ENCODE measurements around the gene HLA-DMA. TPM values are rescaled to one million over a fixed set of nuclear protein-coding genes. Genes with fewer than 3 reads are reported as not detected.

The HLA-DMA gene
- total RNA-seq, 2 experiments from 2014 or later: 12.7 to 14.5 TPM

DNA sequence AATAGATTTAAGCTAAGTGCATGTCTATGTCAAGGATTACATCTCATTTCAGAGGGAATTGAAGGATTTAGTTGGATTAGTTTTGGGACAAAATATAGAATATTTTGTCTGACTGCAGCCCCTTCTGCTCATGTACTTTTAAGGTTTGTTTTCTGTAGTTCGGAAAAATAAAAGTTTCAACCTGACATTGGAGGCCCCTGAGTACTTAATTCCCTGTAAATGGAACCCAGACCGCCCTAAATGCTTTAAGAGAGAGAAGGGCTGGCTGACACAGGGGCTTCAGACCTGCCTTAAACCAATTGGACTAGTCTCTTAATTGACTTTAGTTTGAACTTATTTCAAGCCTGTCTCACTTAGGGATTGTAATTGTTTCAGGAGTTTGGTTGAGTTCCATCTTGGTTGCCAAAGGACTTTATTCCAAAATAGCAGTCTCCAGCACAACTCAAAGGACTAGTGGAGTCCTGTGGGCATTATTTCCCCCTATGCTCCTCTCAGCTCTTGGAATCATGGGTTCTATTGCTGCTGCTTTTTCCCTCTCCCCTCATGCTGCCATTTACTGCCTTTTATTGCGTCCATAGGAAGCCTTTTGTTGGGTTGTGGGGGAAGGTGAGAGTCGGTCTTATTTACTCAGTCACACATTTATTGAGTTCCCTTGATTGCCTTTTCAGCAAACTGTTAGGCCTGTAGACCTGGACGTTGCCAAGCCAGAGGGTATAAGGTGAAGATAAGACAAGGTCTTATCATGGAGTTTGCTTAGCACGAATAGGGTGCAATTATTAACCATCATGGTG, 30.0 kb upstream of the HLA-DMA start:
- intact Hi-C loops (cut with micrococcal nuclease): no loop called here
- DNase-seq: no peak

DNA sequence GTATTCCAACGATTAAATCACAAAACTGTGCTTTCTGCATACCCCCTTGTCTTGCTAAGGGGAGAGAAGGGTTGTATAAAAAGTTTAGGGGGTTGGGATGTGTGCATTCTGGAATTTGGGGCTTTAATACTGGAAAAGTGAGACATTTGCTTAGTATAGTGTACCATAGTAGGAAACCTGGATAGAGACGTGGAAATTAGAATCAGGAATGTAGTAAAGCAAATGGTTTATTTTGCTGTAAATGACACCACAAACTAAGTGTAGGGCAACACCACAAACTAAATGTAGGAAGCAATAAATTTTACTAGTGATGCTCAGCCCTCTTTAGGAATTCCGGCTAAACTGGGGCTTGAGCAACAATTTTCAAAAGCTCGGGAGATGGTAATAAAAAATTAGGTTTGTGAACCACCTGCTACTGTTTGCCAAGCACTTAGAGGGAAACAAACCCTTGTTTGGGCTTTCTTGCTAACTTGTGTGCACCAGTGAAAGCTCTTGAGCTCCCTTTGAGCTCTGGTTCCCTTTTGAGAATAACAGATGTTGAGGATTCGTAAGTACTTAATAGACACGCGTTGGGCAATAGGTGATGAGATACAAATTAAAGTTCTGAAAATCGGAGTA, 29.3 kb upstream of the HLA-DMA start:
- Mint-ChIP-seq H3K4me1 (ENCODE audit: low read depth) (peaks cover 31% of the 10 kb centered on the region), H3K27ac (no peak overlapping the region), H3K4me3 (no peak overlapping the region)

More for the DNA sequence above, 30.0 kb upstream of the HLA-DMA start:
- Mint-ChIP-seq H3K4me1 (ENCODE audit: low read depth) (peaks cover 24% of the 10 kb centered on the region), H3K36me3 (ENCODE audit: low read depth) (peaks cover 33% of the 10 kb centered on the region), H3K27me3 (ENCODE audit: low read depth) (no peaks in the 10 kb centered on the region), H3K4me3 (no peak overlapping the region), H3K9me3 (no peaks in the 10 kb centered on the region), H3K27ac (peak overlapping the region; percentile 28)
- CTCF ChIA-PET: interaction anchor here (0.6 to 8.2 kb wide), 9 partner anchors 13 to 144 kb away, joined by 3 to 145 read pairs (median 51); partner anchors contain the start of genes BRD2, HLA-DMA, HLA-DMB and TAP2

DNA sequence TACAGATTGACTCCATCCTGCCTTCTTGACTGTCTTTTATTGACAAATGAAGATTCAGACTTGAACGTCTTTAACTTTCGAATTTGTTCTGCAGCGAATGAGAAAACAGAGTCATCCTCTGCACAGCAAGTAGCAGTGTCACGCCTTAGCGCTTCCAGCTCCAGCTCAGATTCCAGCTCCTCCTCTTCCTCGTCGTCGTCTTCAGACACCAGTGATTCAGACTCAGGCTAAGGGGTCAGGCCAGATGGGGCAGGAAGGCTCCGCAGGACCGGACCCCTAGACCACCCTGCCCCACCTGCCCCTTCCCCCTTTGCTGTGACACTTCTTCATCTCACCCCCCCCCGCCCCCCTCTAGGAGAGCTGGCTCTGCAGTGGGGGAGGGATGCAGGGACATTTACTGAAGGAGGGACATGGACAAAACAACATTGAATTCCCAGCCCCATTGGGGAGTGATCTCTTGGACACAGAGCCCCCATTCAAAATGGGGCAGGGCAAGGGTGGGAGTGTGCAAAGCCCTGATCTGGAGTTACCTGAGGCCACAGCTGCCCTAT, 27.7 kb upstream of the HLA-DMA start:
- Mint-ChIP-seq H3K9me3 (no peaks in the 10 kb centered on the region), H3K27ac (no peak overlapping the region), H3K36me3 (ENCODE audit: low read depth) (peaks cover 56% of the 10 kb centered on the region), H3K4me3 (no peak overlapping the region), H3K27me3 (ENCODE audit: low read depth) (no peaks in the 10 kb centered on the region), H3K4me1 (ENCODE audit: low read depth) (peaks cover 46% of the 10 kb centered on the region)
- intact Hi-C loops (cut with micrococcal nuclease): no loop called here
- DNase-seq: no peak
- CTCF ChIA-PET: interaction anchor here (0.6 to 2.4 kb wide), 9 partner anchors 13 to 350 kb away, joined by 3 to 17 read pairs (median 4); partner anchors contain the start of gene HLA-DMA

More for the DNA sequence above, 29.3 kb upstream of the HLA-DMA start:
- Mint-ChIP-seq H3K9me3 (no peaks in the 10 kb centered on the region), H3K27me3 (ENCODE audit: low read depth) (no peaks in the 10 kb centered on the region), H3K36me3 (ENCODE audit: low read depth) (peaks cover 40% of the 10 kb centered on the region)
- no peak for DNase-seq
- intact Hi-C loops (cut with micrococcal nuclease): no loop called here
- CTCF ChIA-PET: interaction anchor here (0.6 to 8.2 kb wide), 5 partner anchors 13 to 143 kb away, joined by 3 to 143 read pairs (median 4); partner anchors contain the start of genes BRD2, HLA-DMA and TAP2

DNA sequence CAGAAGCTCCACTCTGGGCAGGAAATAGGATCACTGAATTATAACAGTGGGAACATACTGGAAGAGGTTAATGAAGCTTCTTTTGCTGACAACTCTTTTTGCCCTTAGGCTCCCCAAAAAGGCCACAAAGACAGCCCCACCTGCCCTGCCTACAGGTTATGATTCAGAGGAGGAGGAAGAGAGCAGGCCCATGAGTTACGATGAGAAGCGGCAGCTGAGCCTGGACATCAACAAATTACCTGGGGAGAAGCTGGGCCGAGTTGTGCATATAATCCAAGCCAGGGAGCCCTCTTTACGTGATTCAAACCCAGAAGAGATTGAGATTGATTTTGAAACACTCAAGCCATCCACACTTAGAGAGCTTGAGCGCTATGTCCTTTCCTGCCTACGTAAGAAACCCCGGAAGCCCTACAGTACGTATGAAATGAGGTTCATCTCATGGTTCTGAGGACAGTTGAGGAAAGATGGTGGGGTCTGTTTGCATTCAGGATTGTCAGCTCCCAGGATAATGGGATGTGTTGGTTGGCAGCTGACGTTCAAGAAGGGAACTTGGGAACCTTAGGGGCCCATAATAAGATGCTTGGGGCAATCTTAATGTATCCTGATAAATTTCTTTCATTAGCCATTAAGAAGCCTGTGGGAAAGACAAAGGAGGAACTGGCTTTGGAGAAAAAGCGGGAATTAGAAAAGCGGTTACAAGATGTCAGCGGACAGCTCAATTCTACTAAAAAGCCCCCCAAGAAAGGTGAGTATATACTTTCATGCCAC, 27.0 kb upstream of the HLA-DMA start:
- Mint-ChIP-seq H3K36me3 (ENCODE audit: low read depth) (peaks cover 63% of the 10 kb centered on the region), H3K27me3 (ENCODE audit: low read depth) (no peaks in the 10 kb centered on the region), H3K4me3 (no peak overlapping the region), H3K27ac (no peak overlapping the region), H3K9me3 (no peaks in the 10 kb centered on the region), H3K4me1 (ENCODE audit: low read depth) (peaks cover 53% of the 10 kb centered on the region)
- DNase-seq: no peak
- intact Hi-C loops (cut with micrococcal nuclease): loop anchor here (10.0 kb wide), 2 partner anchors 595 to 1155 kb away; partner anchors contain the start of gene HSPA1B
- CTCF ChIA-PET: interaction anchor here (0.6 to 2.4 kb wide), 9 partner anchors 12 to 350 kb away, joined by 3 to 17 read pairs (median 4); partner anchors contain the start of gene HLA-DMA

DNA sequence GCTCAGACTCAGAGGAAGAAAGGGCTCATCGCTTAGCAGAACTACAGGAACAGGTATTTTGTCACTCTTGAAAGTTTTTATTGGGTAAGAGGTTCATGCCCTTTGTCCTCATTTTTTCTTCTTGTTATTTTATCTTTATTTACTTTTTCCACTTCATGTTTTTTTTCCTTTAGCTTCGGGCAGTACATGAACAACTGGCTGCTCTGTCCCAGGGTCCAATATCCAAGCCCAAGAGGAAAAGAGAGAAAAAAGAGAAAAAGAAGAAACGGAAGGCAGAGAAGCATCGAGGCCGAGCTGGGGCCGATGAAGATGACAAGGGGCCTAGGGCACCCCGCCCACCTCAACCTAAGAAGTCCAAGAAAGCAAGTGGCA, 25.0 kb upstream of the HLA-DMA start:
- Mint-ChIP-seq H3K4me3 (no peak overlapping the region), H3K36me3 (ENCODE audit: low read depth) (peaks cover 82% of the 10 kb centered on the region), H3K27ac (peak overlapping the region; percentile 69), H3K4me1 (ENCODE audit: low read depth) (peaks cover 45% of the 10 kb centered on the region), H3K9me3 (no peaks in the 10 kb centered on the region), H3K27me3 (ENCODE audit: low read depth) (no peaks in the 10 kb centered on the region)
- intact Hi-C loops (cut with micrococcal nuclease): loop anchor here (10.0 kb wide), 2 partner anchors 597 to 1153 kb away; partner anchors contain the start of gene HSPA1B
- CTCF ChIA-PET: interaction anchor here (0.7 to 3.1 kb wide), 5 partner anchors 8 to 139 kb away, joined by 3 to 9 read pairs (median 4); no protein-coding TSS in a partner anchor
- no peak for DNase-seq

DNA sequence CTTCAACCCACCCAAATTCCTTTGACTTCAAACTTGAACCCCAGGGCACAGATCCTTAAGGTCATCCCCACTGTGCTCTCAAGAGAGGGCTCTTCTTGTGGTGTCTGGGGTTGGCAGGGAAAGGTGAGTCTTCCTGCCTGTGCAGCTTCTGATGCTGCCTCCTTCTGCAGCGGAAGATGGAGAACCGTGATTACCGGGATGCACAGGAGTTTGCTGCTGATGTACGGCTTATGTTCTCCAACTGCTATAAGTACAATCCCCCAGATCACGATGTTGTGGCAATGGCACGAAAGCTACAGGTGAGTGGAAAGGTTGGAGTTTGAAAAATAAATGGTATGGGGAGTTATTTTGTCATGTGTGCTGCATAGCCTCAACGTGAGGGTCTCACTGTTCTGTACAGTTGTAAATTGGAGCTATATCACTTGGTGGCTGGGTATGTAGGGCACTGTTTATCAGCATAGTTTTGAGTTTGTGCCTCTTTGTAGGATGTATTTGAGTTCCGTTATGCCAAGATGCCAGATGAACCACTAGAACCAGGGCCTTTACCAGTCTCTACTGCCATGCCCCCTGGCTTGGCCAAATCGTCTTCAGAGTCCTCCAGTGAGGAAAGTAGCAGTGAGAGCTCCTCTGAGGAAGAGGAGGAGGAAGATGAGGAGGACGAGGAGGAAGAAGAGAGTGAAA, 24.5 kb upstream of the HLA-DMA start:
- Mint-ChIP-seq H3K9me3 (no peaks in the 10 kb centered on the region), H3K27me3 (ENCODE audit: low read depth) (no peaks in the 10 kb centered on the region), H3K4me3 (no peak overlapping the region), H3K4me1 (ENCODE audit: low read depth) (peaks cover 45% of the 10 kb centered on the region), H3K27ac (peak overlapping the region; percentile 69), H3K36me3 (ENCODE audit: low read depth) (peaks cover 88% of the 10 kb centered on the region)
- intact Hi-C loops (cut with micrococcal nuclease): loop anchor here (10.0 kb wide), 2 partner anchors 597 to 1153 kb away; partner anchors contain the start of gene HSPA1B
- CTCF ChIA-PET: interaction anchor here (1.0 to 3.1 kb wide), 4 partner anchors 9 to 92 kb away, joined by 3 to 9 read pairs (median 5); no protein-coding TSS in a partner anchor
- no peak for DNase-seq

DNA sequence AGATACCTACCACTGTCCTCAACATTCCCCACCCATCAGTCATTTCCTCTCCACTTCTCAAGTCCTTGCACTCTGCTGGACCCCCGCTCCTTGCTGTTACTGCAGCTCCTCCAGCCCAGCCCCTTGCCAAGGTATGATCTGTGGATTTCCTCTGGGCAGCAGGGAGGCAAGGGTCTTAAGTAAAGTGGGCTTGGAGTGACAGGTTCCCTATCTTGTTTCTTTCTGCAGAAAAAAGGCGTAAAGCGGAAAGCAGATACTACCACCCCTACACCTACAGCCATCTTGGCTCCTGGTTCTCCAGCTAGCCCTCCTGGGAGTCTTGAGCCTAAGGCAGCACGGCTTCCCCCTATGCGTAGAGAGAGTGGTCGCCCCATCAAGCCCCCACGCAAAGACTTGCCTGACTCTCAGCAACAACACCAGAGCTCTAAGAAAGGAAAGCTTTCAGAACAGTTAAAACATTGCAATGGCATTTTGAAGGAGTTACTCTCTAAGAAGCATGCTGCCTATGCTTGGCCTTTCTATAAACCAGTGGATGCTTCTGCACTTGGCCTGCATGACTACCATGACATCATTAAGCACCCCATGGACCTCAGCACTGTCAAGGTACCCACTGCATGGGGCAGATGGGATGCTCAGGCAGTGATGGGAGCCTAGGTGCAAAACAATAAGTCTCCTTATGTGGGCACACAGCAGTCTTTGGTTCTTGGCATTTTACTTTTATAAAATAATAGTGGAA, 23.6 kb upstream of the HLA-DMA start:
- peaks cover 45% of the 10 kb centered on the region for H3K4me1 Mint-ChIP-seq (ENCODE audit: low read depth)
- peaks cover 94% of the 10 kb centered on the region for H3K36me3 Mint-ChIP-seq (ENCODE audit: low read depth)
- H3K4me3 Mint-ChIP-seq: peak overlapping the region; percentile 93
- no peaks in the 10 kb centered on the region for H3K9me3 Mint-ChIP-seq
- intact Hi-C loops (cut with micrococcal nuclease): loop anchor here (10.0 kb wide), 2 partner anchors 598 to 1152 kb away; partner anchors contain the start of gene HSPA1B
- CTCF ChIA-PET: interaction anchor here (1.3 to 14.5 kb wide), 4 partner anchors 9 to 138 kb away, joined by 4 to 143 read pairs (median 8); partner anchors contain the start of gene TAP2
- no peaks in the 10 kb centered on the region for H3K27me3 Mint-ChIP-seq (ENCODE audit: low read depth)
- DNase-seq: no peak
- H3K27ac Mint-ChIP-seq: peak overlapping the region; percentile 57

DNA sequence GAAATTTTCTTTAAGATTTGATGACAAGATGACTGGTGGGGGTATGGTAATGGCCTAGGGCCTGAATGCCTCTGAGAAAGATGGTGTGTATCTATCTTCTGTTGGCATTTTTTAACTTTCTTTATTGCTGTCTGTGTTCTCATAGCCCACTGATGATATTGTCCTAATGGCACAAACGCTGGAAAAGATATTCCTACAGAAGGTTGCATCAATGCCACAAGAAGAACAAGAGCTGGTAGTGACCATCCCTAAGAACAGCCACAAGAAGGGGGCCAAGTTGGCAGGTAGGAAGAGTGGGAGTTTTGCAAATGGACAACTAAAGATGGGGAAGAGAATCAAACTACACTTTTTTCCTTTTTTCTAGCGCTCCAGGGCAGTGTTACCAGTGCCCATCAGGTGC, 23.0 kb upstream of the HLA-DMA start:
- CTCF ChIA-PET: interaction anchor here (1.3 to 14.5 kb wide), 4 partner anchors 10 to 138 kb away, joined by 4 to 143 read pairs (median 8); partner anchors contain the start of gene TAP2
- H3K27me3 Mint-ChIP-seq (ENCODE audit: low read depth): no peaks in the 10 kb centered on the region
- H3K9me3 Mint-ChIP-seq: no peaks in the 10 kb centered on the region
- intact Hi-C loops (cut with micrococcal nuclease): loop anchor here (10.0 kb wide), 2 partner anchors 599 to 1151 kb away; partner anchors contain the start of gene HSPA1B
- no peak for DNase-seq
- peak overlapping the region; percentile 57 for H3K27ac Mint-ChIP-seq
- H3K4me1 Mint-ChIP-seq (ENCODE audit: low read depth): peaks cover 45% of the 10 kb centered on the region
- H3K4me3 Mint-ChIP-seq: peak overlapping the region; percentile 93
- peaks cover 99% of the 10 kb centered on the region for H3K36me3 Mint-ChIP-seq (ENCODE audit: low read depth)

DNA sequence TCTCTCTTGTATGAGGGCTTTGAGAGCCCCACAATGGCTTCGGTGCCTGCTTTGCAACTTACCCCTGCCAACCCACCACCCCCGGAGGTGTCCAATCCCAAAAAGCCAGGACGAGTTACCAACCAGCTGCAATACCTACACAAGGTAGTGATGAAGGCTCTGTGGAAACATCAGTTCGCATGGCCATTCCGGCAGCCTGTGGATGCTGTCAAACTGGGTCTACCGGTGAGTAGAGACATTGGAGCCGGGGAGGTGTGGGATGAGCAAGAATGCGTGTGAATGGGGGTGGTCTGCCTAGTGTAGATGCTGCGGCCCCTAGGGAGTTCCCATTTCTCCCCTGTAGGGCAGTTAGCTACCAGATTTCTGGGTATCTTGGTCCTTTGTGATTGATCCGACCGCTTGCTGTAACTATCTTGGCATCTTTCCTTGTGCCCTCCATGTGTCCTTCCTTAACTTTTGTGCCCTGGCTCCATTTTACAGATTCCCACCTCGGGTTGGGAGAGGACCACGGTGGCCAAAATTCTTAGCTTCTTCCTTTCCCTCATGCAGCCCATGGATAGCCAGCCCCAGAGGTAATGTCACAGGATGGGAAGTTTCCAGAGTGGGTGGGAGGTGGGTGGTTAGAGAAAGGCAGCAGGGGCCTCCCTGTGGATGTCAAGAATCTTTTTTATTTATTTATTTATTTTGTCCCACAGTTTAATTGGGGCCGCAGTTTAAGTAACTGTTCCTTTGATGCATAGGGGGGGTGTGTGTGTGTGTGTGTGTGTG, 21.8 kb upstream of the HLA-DMA start:
- Mint-ChIP-seq H3K36me3 (ENCODE audit: low read depth) (peaks cover 96% of the 10 kb centered on the region), H3K4me3 (peak overlapping the region; percentile 93), H3K27ac (peak overlapping the region; percentile 100), H3K4me1 (ENCODE audit: low read depth) (peaks cover 43% of the 10 kb centered on the region), H3K27me3 (ENCODE audit: low read depth) (no peaks in the 10 kb centered on the region), H3K9me3 (no peaks in the 10 kb centered on the region)
- intact Hi-C loops (cut with micrococcal nuclease): loop anchor here (5.0 to 10.0 kb wide), 4 partner anchors 338 to 1150 kb away; partner anchors contain the start of genes AGPAT1, HSPA1B, RNF5 and TAPBP
- CTCF ChIA-PET: interaction anchor here (0.6 to 14.5 kb wide), 5 partner anchors 11 to 136 kb away, joined by 3 to 143 read pairs (median 4); partner anchors contain the start of genes HLA-DMA and TAP2
- no peak for DNase-seq

DNA sequence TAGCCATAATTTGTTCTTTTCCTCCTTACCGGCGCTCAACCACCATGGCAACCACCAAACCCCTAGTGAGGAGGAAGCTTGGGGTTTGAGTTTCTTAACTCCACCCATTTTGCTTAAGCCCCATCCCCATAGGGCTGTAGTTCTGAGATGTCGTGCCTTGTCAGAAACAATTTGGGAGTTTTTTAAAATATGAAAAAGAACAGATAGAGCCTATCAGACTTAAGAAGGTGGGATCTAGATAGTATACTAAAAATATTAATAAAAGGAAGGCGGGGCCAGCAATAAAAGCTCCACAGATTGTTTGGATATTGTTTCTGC, 21.1 kb upstream of the HLA-DMA start:
- peak; percentile 52 for DNase-seq
- Mint-ChIP-seq H3K27ac (peak overlapping the region; percentile 100), H3K4me1 (ENCODE audit: low read depth) (peaks cover 41% of the 10 kb centered on the region), H3K4me3 (peak overlapping the region; percentile 93), H3K36me3 (ENCODE audit: low read depth) (peaks cover 92% of the 10 kb centered on the region), H3K27me3 (ENCODE audit: low read depth) (no peaks in the 10 kb centered on the region), H3K9me3 (no peaks in the 10 kb centered on the region)
- intact Hi-C loops (cut with micrococcal nuclease): loop anchor here (5.0 to 10.0 kb wide), 4 partner anchors 338 to 1149 kb away; partner anchors contain the start of genes AGPAT1, HSPA1B, RNF5 and TAPBP
- CTCF ChIA-PET: interaction anchor here (0.6 to 14.5 kb wide), 6 partner anchors 12 to 136 kb away, joined by 3 to 167 read pairs (median 47); partner anchors contain the start of genes HLA-DMA and TAP2
